Ovary (tissue), 3 donors: ENCODE data around the gene SLMAP.

Experiments used
- CTCF ChIP-seq, 3 donors: fragments of 450-650 bp in 2 of 3; fragments of 200-600 bp in 1 of 3; IDR thresholded peaks; one replicate each; pipeline versions ENCODE4 v1.5.1 to v1.8.0; 2016 to 2022; ENCODE audit warnings: antibody characterized with exemption in 3 of 3, mild to moderate bottlenecking in 1 of 3
- POLR2A ChIP-seq: fragments of 450-650 bp; IDR thresholded peaks from one replicate; pipeline ENCODE4 v1.6.1; 2017; ENCODE audit warnings: antibody characterized with exemption, mild to moderate bottlenecking, moderate library complexity
- donor health status: DM: no; HTN: no; CAD: no.

GRCh38 chr3:57822686-57823085 is 66.6 kb downstream of the SLMAP start:
- TF ChIP-seq POLR2A: no peak
- TF ChIP-seq CTCF (IDR thresholded peaks at IDR 0.05): no peak
